HG02981 (cell line): ENCODE results near the gene NDUFC2.
"Not testable (repeated sequence)": the region's sequence is repeated elsewhere in the genome, so short reads cannot be mapped to it uniquely, and the experiment has no call there.

Experiments
- ATAC-seq: cut with Tn5 transposase; IDR thresholded peaks from one replicate; pipeline ENCODE4 v1.9.1; 2021; ENCODE audit warnings: mild to moderate bottlenecking, moderate library complexity; ENCODE audit not compliant: unreplicated experiment

Gene NDUFC2

GRCh38 chr11:78032090-78032489, 47.6 kb downstream of the NDUFC2 start:
- ATAC-seq: no peak

- peak; percentile 85 for ATAC-seq
Measured at GRCh38 chr11:78031629-78032028, 48.0 kb downstream of the NDUFC2 start.

GRCh38 chr11:78030429-78031325, 49.0 kb downstream of the NDUFC2 start:
- no peak for ATAC-seq

GRCh38 chr11:78028423-78028822, 51.2 kb downstream of the NDUFC2 start:
- ATAC-seq: not testable (repeated sequence)

GRCh38 chr11:78027759-78028158, 51.9 kb downstream of the NDUFC2 start:
- ATAC-seq: no peak

DNA sequence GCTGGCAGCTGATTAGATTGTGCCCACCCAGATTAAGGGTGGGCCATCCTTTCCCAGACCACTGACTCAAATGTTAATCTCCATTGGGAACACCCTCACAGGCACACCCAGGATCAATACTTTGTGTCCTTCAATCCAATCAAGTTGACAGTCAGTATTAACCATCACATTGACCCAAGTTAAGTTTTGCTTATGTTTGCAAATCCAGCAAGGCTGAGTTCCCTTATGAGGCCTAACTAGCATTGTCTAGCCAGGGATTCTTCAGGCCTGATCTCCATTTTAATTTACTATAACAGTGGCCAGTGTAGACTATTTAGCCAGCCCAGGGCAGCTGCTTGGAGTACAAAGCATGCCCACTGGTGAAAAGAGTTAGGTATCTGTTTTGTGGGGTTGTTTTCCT, 54.3 kb downstream of the NDUFC2 start:
- no peak for ATAC-seq

GRCh38 chr11:78023426-78023825, 56.2 kb downstream of the NDUFC2 start:
- ATAC-seq: no peak

DNA sequence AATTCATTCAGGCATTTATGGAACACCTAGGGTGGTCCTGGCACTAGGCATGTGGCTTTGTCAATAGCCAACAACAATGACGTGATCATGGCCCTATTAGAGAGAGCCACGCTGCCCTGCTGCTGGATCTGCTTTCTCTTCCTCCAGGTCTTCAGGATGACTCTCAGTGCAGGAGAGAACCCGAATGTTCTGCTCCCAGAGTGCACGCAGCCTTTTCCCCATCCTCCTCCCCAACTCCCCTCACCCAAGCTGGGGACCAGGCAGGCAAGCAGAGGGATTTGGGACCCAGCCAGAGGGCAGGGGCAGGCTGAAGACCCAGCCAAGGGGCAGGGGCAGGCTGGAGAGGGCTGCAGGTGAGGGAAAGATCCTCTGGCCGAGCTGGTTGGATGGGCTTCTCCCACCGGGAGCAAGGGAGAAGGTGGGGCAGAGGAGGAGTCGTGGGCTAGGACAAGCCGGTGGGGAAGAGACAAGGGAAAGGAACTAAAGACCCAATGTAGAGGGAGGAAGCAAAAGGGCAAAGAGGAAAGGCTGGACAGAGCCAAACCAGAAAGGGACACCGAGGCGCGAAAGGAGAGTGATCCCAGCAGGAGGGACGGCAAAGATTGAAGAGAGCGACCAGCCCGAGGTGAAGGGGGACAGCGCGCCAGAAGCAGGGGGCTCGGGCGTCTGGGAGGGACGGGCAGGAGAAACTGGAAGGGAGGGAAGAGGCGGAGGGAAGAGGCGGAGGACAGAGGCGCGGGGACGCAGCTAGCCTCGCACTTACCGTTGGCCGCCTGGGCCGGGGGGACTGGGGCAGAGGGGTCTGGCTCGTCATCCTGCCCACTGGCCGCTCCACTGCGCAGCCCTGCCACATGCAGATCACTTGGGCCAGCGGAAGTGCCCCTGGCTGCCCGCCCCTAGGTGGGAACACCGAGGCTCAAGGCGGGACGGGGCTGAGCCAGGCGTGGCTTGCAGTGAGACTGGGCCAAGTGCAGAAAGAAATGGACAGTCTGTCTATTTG, 57.0 kb downstream of the NDUFC2 start, which contains the start of gene KCTD14:
Gene KCTD14 (minus strand): TSS at position 880 of the 1,000 bp plus-strand sequence. CDS start 27 bp downstream, at position 853.
- no peak for ATAC-seq

DNA sequence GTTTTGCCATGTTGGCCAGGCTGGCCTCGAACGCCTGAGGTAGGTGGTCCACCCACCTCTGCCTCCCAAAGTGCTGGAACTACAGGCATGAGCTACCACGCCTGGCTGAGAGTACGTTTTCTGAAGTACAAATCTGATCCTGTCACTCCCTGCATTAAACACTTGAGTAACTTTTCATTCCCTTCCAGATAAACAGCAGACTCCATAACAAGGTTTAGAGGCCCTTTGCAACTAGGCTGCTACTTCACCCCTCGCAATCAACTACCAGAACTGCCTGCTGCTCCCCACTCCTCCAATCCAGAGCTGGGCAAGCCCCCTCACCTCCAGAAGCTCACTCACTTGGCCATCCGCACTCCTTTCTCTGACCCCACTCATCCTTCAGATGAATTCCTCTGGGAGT, 58.1 kb downstream of the NDUFC2 start:
- no peak for ATAC-seq

DNA sequence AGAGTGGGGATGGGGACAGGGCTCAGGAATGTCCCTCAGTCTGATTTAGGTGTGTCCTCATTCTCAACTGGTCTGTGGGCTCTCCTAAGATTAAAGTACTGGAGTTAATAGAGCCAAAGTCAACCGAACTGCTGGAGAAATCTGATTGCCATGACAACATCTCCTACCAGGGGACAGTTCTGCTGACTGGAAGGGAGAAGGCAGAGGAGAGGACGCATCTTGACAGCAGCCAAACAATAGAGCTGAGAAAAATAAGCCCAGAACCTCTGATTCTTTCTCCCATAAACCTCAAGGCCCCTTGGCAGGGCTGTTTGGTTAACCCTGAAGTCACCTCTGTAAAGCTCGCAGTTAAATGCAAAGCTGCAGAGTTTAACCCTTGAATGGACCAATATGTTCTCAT, 59.4 kb downstream of the NDUFC2 start:
- no peak for ATAC-seq

DNA sequence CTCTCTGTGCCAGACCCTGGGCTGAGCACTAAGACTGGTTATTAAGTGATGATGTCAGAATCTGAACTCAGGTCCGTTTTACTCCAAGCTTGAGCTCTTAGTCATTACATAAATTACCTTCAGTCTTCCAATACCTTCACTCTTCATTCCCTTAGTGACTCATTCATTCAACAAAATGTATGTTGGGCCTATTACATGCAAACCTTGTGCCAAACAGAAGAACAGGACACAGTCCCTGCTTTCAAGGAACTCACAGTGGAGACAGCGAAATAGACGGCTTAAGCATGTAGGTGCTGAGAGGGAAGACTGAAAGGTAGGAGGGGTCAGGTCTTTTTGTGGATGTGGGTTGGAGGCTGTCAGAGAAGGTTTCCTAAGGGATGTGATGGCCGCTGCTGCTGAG, 59.9 kb downstream of the NDUFC2 start:
- ATAC-seq: no peak
